HG03432 (cell line): ENCODE measurements around the gene AHSG.

ENCODE experiments used
- ATAC-seq: cut with Tn5 transposase; IDR thresholded peaks from one replicate; pipeline ENCODE4 v1.9.1; 2021; ENCODE audit warnings: mild to moderate bottlenecking, moderate library complexity; ENCODE audit not compliant: unreplicated experiment

AHSG gene

DNA sequence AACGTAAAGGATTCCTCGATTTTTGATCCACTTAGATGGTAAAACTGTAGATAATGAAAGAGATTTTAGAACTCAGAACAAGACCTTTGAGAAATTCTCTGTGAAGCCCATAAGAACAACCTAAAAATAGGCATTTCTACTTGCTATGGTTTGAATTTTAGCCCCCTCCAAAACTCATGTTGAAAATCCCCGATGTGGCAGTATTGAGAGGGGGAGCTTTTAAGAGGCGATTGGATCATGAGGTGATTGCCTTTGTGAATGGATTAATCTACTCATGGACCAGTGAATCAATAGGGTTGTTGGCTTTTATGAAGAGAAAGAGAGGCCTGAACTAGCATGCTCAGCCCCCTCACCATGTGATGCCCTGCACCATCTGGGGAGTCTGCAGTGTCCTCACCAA is 20.2 kb upstream of the AHSG start:
- no peak for ATAC-seq

DNA sequence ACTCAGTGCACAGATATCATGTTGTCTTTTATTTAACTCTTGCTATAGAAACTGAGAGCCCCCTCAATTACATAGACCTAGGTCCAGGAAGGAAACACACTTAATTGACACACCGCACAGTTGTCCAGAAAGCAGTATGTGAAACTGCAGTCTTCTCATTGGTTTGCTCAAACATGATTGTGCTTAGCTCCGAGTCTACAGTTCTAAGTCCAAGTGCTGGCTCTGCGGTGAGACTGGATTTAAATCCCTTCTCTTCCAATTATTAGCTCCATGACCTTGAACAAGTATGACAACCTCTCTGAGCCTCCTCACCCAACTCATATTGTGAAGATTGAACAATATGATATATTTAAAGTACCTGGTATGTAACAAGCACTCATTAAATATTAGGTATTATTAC is 19.0 kb upstream of the AHSG start:
- no peak for ATAC-seq

DNA sequence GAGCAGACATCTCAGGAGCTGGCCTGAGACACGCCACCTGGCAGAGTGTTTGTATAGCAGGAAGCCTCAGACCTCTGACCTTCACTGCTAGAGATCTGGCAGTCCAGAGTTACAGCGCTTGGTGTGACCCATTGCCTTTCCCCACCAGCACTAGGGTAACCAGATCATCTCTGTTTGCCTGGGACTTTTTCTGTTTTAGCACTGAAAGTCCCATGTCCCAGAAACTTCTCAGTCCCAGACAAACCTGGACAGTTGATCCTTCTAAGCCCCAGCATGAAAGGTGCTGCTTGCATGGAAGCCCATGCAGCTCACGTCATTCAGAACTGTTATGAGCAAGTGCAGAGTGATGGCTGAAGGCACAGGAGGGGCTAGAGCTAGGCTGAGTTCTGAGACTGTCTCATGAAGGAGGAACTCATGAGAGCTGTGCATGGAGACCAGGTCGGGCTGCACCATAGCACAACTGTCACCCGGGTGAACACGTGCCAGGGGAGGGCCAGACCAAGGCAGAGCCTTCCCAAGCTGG is 18.2 kb upstream of the AHSG start:
- no peak for ATAC-seq

DNA sequence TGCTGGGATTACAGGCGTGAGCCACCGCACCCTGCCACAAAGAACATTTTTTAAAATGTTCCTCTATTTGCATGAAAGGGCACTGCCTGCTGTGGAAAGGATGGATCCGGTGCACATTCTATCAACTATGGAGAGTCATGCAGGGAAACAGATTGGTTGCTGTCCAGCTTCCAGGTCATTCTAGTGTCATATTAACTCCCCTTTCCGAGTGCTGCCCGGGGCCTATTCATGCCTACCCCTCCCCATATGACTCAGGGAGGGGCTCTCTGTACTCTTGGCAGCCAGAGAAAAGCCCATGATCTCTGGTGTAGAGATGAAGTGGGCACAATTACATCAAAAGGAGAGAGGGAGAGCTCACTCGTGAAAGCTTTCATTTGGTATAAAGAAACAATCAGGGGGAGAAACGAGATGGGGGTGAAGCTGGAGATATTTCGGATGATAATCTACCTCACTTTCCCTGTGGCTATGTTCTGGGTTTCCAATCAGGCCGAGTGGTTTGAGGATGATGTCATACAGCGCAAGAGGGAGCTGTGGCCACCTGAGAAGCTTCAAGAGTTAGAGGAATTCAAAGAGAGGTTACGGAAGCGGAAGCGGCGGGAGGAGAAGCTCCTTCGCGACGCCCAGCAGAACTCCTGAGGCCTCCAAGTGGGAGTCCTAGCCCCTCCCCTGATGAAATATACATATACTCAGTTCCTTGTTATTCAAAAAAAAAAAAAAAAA is 16.1 kb upstream of the AHSG start:
- ATAC-seq: no peak

DNA sequence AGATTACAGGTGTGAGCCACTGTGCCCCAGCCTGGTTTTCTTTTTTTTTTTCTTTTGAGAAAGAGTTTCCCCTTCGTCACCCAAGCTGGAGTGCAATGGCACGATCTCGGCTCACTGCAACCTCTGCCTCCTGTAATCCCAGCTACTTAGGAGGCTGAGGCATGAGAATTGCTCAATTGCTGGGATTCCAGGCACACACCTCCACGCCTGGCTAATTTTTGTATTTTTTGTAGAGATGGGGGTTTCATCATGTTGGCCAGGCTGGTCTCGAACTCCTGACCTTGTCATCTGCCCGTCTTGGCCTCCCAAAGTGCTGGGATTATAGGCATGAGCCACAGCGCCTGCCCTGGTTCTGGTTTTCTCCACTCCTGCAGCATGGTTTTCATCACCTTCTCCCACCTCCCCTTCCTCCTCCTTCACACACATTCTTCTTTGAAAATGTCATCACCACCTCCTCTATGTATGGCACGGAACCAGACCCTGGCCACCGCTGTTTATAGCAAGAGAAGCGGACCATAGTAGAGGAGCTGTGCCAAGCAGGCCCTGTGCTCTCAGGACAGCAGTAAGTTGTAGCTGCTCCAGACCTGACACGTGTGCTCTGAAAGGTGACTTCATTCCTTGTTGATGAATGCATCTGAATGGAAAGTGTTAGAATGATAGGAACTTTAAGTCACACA is 14.6 kb upstream of the AHSG start:
- ATAC-seq: no peak

DNA sequence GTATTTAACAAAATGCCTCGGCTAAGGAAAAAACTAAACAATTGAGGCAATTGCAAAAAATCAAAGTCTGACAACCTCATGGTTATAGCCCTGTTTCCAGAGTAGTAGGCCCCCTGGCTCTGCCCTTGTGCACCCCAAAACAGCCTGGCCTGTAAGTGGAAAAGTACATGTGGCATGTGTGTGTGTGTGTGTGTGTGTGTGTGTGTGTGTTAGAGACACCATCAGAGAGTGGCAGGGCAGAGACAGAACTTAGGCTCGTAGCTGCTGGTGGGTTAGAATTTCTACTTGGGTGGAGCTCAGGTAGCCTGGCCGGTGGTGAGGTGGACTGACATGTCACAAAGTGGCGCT is 14.1 kb upstream of the AHSG start:
- no peak for ATAC-seq

DNA sequence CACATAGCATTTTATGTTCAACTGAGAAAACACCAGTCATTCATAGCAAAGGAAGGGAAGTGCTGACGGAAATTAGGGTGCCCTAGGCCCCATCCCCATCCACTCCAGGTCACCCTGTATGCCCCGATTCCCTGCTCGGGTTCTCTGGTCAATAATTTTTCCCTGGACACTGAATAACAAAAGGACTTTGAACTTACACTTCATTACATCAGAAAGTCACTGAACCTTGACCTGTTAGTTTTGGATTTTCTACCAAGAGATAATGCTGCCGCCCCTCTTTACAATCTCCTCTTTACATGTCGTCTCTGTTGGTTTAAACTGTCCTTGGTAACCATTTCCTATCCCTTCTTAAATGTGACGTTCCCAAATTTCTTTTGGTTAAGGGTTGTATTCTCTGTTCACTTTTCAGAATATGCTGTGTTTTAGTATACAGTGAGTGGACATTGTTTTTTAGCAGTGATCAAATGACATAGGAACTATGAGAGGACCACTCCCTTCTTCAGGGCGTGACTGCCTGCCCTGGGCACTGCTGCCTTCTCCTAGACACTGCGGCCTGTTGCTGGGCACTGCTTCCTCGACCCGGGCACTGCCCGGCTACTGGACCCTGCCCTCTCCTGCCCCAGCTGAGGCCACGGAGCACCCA is 13.6 kb upstream of the AHSG start:
- no peak for ATAC-seq

DNA sequence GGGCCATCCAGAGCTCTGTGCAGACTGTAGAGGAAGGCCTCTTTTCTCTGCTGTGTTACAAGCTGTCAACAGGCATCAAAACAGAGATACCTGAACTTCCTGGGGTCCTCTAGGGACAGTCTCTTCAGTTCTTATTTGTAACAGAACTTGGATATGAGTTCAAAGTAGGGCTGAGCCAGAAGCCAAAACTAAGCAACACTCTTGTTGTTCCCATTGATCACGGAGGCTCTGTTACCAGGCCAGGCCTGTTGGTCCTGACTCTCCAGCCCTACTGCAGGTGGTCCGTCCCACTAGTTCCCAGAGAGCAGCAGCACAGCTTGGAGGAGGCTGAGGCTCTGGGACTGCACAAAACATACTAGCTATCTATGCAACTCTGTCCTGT is 13.1 kb upstream of the AHSG start:
- no peak for ATAC-seq

DNA sequence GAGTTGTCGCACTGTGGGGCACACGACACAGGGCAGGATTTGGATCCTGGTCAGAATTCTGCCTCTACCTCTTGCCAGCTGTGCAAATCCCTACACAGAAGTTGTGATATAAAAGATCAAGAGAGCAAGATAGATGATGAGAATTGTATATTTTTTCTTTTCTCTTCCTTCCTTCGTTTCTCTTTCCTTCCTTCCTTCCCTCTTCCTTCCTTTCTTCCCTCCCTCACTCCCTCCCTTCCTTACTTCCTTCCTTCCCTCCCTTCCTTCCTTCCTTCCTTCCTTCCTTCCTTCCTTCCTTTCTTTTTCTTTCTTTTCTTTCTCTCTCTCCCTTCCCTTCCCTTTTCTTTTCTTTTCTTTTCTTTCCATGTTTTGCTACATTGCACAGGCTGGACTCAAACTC is 12.0 kb upstream of the AHSG start:
- ATAC-seq: no peak

DNA sequence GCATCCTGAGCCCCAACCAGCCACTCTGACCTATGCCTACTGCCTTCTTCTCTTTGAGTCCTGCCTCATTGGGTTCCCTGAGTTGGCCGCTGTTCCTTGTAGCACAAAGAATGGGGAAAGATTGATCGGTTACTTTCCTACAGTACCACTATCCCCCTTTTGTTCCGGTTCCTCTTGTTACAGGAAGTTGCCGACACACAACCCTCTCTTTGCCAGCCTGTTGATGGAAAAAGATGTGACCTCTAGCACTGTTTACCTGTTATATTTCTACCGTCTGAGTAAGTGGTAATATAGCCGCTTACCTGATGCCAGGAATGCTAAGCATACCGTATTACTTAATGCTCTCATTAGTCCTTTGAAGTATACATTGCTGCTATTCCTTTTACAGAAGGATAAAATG is 9.7 kb upstream of the AHSG start:
- no peak for ATAC-seq

DNA sequence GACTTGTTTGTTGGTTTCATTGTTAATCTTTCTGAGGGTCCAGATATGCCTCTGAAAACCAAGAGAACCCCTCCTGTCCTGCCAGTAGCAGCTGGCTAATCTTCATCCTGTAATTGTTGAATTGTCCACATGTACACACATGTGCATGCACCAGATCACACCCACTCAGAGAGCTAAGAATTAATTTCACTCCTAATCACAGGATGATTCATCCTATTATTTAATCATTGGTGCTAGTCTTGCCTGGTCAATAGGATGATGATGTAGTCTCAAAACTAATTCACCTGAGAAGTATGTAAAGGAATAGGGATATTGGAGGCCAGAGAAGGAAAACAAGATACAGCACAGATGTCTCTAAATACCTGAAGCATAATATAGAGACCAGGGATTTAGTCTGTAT is 7.8 kb upstream of the AHSG start:
- ATAC-seq: no peak

DNA sequence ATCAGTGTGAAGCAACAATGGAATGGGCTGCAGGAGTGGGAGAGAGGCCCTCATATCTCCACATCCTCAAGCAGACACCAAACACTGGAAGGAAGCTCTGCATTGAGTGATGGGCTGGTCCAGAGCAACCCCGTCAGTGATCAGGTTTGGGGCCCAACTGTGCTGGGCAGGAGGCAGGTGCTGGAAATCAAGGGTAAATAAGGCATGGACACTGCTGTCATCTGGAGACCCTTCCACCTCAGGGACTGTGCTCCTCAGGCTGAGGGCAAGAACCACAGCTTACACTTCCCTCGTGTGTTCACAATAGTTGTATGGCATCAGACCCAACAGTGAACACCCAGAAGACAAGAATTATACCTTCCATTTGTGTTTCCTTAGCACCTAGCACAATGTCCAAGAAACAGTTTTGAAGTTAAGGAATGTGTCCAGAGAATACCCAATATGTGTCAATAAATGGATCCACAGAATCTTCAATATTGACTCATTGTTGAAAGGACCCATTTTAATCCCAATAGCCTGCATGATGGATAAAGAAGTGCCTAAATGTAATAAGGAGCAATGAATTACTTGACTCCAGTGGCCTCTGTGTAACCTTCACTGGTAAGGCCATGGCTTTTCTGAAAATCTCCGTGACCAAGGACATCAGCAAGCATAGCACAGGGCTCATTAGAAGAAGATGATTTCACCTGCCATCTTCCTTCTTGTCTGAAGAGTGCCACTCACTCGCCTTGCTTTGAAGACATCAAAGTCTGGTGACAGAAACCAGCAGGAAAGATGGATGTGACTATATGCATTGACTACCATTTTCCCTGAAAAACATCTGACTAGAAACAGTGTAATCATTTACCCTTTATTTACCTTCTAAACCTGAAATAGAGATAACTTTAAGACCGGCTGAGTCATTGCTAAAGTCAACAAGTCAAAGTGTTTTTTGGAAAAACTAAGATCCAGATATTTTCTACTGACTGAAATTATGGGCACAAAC is 7.0 kb upstream of the AHSG start:
- ATAC-seq: no peak

DNA sequence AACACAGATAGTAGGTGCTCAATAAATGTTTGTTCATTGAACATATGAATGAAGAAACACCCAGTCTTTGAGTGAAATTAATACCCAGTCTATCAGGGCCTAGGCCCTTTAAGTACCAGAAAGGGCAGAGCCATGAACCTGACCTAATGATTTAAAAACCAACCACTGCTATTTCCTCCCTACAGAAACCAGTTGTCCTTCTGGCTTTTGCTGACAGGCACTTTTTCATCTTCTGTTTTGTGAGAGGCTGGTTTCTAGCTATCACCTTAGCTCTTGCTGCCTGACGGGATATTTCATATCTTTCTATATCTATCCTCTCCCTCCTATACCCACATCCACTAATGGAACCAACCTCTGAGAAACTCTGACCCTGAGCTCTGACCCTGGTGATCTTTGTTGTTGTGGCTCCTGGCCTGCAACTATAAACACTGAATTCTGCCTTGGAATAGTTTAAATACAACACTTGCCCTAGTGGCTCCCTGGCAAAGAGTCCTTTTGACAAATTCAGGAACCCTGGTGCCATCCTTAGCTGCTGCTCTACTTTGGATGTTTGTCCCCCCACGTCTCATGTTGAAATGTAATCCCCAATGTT is 4.1 kb upstream of the AHSG start:
- ATAC-seq: no peak

DNA sequence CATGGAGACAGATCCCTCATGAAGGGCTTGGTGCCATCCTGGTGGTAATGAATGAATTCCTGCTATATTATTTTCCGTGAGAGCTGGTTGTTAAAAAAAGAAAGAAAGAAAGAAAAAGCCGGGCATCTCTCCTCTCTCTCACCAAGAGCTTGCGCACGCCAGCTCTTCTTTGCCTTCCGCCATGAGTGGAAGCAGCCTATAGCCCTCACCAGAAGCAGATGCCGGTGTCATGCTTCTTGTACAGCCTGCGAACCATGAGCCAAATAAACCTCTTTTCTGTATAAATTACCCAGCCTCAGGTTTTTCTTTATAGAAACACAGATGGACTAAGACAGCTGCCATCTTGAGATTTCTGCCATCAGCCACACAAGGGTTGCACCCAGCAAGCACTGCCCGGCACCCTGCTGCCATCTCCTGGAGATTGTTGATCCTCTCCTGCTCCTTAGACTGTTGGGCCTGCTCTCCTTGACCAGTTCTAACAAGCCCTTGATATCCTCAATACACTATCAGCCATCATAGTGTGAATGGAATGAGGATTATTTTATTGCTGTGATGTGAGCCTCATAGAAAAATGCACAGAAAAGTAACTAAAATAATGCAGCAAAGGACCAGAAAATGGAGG is 3.5 kb upstream of the AHSG start:
- no peak for ATAC-seq

DNA sequence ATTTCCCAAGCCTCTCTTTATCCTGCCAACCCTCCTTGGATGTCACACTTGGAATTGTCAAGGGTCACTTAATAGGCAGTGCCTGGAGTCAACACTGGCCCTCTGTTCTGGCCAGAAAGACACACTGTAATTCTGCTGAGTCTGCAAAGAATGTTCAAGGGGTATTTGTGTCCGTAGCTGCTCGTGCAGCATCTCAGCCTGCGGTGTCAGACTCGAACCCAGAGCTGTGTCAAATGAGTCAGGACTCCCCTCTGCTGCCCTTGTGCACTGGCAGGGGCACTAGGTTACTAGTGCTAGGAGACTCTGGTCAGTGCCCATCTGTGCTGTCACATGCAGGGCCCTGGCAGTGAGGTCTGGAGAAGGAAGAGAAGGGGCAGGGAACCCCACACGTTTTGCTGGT is 795 bp upstream of the AHSG start:
- ATAC-seq: no peak

DNA sequence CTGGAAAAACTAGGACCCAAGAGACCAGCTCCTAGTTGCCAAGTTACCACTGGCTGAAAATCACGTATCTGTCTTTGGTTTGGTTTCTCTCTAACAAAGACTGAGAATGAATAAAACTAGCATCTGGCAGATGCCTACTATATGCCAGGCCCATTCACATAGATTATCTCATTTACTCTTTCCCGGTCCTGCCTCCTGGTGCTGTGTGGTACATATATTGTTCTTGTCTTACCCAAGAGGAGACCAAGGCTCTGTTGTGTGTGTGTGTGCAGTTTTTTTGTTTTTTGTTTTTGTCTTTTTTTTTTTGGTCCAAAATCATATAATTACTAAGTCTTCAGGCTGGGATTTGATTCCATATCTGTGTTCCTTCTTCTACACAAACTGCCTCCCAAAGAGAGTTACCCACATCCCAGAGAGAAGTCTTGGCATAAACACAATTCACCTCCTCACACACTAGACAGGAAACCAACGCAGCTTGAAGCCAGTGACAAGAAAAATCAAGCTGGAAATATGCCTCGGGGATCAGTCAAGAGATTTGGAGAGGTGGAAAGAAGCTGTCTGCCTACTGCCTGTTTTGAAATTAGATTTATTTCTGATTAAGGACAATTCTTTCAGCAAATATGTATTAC is 891 bp downstream of the AHSG start:
- no peak for ATAC-seq

DNA sequence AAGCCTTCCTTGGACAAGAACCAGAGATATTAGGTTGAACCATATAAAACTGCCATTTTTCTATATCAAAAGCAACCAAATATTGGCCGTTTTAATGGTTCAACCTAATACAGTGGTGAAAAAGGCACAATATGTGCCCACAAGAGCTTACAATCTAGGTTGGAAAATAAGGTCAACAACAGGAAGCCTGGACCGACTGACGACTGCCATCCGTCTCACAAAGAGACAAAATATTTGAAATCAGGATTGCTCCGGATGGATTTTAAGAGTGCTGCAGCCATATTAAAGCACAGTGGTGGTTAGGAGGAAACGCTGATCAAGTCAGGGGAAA is 1.4 kb downstream of the AHSG start:
- no peak for ATAC-seq

DNA sequence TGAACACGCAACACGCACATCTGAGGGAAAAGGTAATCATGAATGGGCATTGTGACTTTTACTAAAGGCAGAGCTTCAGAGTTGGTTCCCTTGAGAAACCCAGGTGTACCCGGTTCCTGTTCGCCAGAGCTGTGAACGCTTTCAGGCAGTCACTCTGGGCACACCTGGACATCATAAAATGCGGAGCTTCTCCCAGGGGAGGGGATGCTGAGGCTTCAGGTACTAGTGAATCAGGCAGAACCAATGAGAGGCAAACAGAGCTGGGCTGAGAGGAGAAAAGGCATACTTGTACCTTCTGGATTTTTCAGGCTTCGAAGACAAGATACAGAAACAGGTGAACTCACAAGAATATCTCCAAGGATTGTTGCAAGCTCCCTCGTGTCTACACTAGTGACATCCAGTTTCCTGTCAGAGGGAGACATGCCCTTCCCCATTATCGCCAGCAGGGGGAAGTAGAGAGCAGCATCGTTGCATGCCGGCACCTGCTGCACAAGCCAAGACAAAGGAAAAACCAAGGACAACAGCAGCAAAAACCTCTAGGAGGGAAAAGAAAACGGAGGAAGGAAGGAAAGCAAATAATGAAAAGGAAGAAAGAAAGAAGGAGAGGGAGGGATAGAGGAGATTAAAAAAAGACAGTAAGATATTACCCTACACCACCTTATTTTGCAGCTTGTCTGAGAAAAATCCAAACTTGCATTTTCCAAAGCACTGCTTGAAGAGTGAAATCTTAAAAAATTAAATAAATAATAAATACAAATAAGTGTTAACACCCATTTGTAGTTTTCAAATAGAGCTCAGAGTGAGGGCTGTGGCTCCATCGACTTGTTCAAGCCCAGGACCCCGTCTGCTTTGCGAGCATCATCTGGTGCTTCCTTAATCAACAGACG is 2.0 kb downstream of the AHSG start:
- no peak for ATAC-seq

DNA sequence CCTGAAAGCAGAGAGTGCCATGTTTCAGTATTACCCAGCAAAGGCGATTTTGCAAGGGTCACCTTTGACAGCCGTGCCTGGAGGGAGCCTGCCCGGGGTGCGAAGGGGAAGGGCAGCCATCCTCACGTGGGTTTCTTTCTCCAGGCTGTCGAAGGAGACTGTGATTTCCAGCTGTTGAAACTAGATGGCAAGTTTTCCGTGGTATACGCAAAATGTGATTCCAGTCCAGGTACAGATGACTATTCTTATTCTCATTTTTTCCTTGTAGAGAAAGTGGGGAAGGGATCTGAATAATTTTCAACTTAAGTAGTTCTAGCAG is 3.4 kb downstream of the AHSG start:
- ATAC-seq: no peak
